ENCODE data around the gene C6orf62.
"Not testable (repeated sequence)": the region's sequence is repeated elsewhere in the genome, so short reads cannot be mapped to it uniquely, and the experiment has no call there.

The C6orf62 gene

GRCh38 chr6:24668066-24668996 lies 50.6 kb downstream of the C6orf62 start:
- DNase-seq = not testable (repeated sequence)

GRCh38 chr6:24667378-24667803 lies 51.6 kb downstream of the C6orf62 start:
- DNase-seq = no peak

GRCh38 chr6:24666641-24667377 lies 52.1 kb downstream of the C6orf62 start, which contains the start of the genes ACOT13 and TDP2:
Gene ACOT13 (plus strand): TSS chr6:24667077. CDS start chr6:24667264, 187 bp downstream.
Gene TDP2 (minus strand): TSS chr6:24666899. CDS start chr6:24666862, 37 bp downstream.
- peak; percentile 54 to 98 (median 90) for DNase-seq

- DNase-seq = peak in 21 of 56 donors; percentile 35 to 70 (median 49)
Measured at GRCh38 chr6:24666097-24666640, 52.8 kb downstream of the C6orf62 start.

GRCh38 chr6:24664046-24664987 lies 54.6 kb downstream of the C6orf62 start:
- no peak for DNase-seq

- DNase-seq = no peak
Measured at GRCh38 chr6:24663189-24663588, 55.8 kb downstream of the C6orf62 start.

GRCh38 chr6:24662236-24662635 lies 56.7 kb downstream of the C6orf62 start:
- no peak for DNase-seq

GRCh38 chr6:24661759-24662158 lies 57.2 kb downstream of the C6orf62 start:
- DNase-seq = not testable (repeated sequence)

GRCh38 chr6:24660105-24660504 lies 58.8 kb downstream of the C6orf62 start:
- DNase-seq = no peak

- DNase-seq = no peak
Measured at GRCh38 chr6:24659561-24659960, 59.4 kb downstream of the C6orf62 start.

- DNase-seq = no peak
Measured at GRCh38 chr6:24658573-24659560, 60.1 kb downstream of the C6orf62 start.

- no peak for DNase-seq
Measured at GRCh38 chr6:24655215-24655614, 63.7 kb downstream of the C6orf62 start.

Measured in amygdala (tissue), 56 donors.